Measurements from ENCODE around the gene C1orf53. TPM values are rescaled to one million over a fixed set of nuclear protein-coding genes. Genes with fewer than 3 reads are reported as not detected.
"Not testable (repeated sequence)": the region's sequence is repeated elsewhere in the genome, so short reads cannot be mapped to it uniquely, and the experiment has no call there.

C1orf53 gene
- polyA plus RNA-seq, 2 donors: 6.3 to 6.6 TPM

DNA sequence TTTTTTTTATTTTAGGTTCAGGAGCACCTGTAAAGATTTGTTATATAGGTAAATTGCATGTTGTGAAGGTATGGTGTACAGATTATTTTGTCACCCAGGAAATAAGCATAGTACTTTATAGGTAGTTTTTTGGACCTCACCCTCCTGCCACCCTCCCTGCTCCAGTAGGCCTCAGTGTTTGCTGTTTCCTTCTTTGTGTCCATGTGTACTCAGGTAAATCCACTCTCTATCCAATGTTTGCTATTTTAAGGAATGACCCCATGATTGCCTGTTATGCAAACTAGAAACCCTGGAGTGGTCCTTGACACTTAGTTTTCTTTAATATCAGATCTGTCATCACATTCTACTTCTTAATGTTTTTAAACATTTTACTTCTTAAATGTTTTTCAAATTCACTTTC, 48.7 kb downstream of the C1orf53 start:
- Histone ChIP-seq H3K4me1 (ENCODE audit: control insufficient read depth in 2 of 2, insufficient read depth in 2 of 2, low read length in 1 of 2) (no peaks in the 10 kb centered on the region), H3K4me3 (ENCODE audit: low read depth in 1 of 2, low read length in 2 of 2) (no peak overlapping the region), H3K27me3 (ENCODE audit: control insufficient read depth in 1 of 2, insufficient read depth in 2 of 2, low read length in 2 of 2) (no peaks in the 10 kb centered on the region), H3K27ac (ENCODE audit: low read depth in 2 of 2, low read length in 1 of 2) (no peak overlapping the region), H3K9me3 (ENCODE audit: control insufficient read depth in 2 of 2, insufficient read depth in 1 of 2, low read depth in 1 of 2, low read length in 1 of 2) (no peaks in the 10 kb centered on the region), H3K36me3 (ENCODE audit: control insufficient read depth in 2 of 2, insufficient read depth in 2 of 2, low read length in 1 of 2) (no peaks in the 10 kb centered on the region)

DNA sequence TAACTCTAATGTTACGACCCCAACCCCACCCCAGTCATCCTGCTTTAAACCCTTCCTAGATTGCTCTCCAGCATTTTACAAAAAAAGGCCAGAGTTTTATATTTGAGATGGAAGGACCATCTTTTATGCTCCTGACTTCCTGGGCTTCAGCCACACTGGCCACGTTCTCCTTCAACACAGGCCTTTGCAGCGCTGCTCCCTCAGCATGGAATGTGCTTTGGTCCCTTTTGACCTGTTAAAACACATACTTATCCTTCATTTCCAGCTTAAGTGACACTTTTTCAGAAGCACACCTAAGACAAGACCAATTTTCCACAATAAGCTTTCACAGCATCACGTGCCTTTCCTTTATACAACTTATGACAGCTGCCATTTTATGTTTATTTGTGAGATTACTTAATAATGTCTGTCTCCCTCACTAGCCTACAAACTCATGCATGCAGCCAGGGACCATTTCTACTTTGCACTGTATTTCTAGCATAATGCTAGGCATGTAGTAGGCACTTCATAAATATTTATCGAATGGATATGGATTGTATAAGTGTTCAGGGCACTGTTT, 49.3 kb downstream of the C1orf53 start:
- Histone ChIP-seq H3K9me3 (ENCODE audit: control insufficient read depth in 2 of 2, insufficient read depth in 1 of 2, low read depth in 1 of 2, low read length in 1 of 2) (no peaks in the 10 kb centered on the region), H3K27ac (ENCODE audit: low read depth in 2 of 2, low read length in 1 of 2) (no peak overlapping the region), H3K4me1 (ENCODE audit: control insufficient read depth in 2 of 2, insufficient read depth in 2 of 2, low read length in 1 of 2) (no peaks in the 10 kb centered on the region), H3K4me3 (ENCODE audit: low read depth in 1 of 2, low read length in 2 of 2) (no peak overlapping the region), H3K36me3 (ENCODE audit: control insufficient read depth in 2 of 2, insufficient read depth in 2 of 2, low read length in 1 of 2) (no peaks in the 10 kb centered on the region), H3K27me3 (ENCODE audit: control insufficient read depth in 1 of 2, insufficient read depth in 2 of 2, low read length in 2 of 2) (no peaks in the 10 kb centered on the region)
- WGBS, 2 donors: 77 to 85% methylated on average over 5 of the region's 5 CpGs

DNA sequence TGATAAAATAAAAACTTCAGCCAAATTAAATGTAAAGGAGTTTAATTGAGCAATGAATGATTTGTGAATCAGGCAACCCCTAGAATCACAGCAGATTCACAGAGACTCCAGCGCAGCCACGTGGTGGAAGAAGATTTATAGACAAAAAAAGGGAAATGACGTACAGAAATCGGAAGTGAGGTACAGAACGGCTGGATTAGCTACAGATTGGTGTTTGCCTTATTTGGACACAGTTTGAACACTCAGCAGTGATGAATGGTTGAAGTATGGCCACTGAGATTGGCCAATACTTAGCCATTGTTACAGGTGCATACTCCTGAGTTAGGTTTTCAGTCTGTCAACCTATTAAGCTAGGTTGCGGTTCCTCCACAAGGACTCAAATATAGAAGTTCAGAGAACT, 51.0 kb downstream of the C1orf53 start:
- H3K36me3 ChIP-seq (ENCODE audit: control insufficient read depth in 2 of 2, insufficient read depth in 2 of 2, low read length in 1 of 2); H3K9me3 ChIP-seq (ENCODE audit: control insufficient read depth in 2 of 2, insufficient read depth in 1 of 2, low read depth in 1 of 2, low read length in 1 of 2); H3K4me1 ChIP-seq (ENCODE audit: control insufficient read depth in 2 of 2, insufficient read depth in 2 of 2, low read length in 1 of 2); H3K27me3 ChIP-seq (ENCODE audit: control insufficient read depth in 1 of 2, insufficient read depth in 2 of 2, low read length in 2 of 2); H3K27ac ChIP-seq (ENCODE audit: low read depth in 2 of 2, low read length in 1 of 2); H3K4me3 ChIP-seq (ENCODE audit: low read depth in 1 of 2, low read length in 2 of 2): not testable (repeated sequence)
- 85 to 87% methylated on average over 6 of the region's 6 CpGs for WGBS, 2 donors

DNA sequence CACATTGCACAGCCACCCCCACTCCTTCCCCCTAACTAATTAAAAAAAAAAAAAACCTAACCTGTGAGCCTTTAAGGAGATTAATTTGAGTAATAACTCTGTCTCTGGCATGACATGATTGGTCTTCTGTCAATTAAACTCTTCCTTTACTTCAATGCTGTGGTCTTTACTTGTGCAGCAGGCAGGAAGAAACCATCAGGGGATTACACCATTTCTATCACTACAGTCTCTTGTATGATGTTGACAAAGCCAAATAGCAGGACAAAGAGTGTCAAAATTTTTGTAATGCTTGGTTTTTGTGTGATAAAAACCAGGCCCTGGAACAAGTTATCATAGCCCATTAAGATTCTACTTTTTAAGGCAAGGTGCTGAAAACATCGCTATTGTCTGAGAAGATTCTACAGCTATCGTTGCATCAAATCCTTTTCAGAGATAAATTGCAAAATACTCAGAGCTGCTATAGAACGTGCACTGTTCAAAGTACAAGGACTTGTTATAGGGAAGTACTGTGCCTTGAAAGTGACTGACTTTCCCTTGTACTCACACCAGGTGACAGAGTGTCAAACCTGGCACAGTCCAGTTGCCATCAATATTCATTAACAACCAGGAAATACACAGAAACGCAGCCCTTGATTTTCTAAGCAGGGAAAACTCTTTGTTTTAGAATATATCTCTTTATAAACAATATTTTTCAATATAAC, 52.4 kb downstream of the C1orf53 start:
- H3K4me1 ChIP-seq (ENCODE audit: control insufficient read depth in 2 of 2, insufficient read depth in 2 of 2, low read length in 1 of 2): no peaks in the 10 kb centered on the region
- no peaks in the 10 kb centered on the region for H3K27me3 ChIP-seq (ENCODE audit: control insufficient read depth in 1 of 2, insufficient read depth in 2 of 2, low read length in 2 of 2)
- 45 to 66% methylated on average over 4 of the region's 4 CpGs for WGBS, 2 donors
- H3K9me3 ChIP-seq (ENCODE audit: control insufficient read depth in 2 of 2, insufficient read depth in 1 of 2, low read depth in 1 of 2, low read length in 1 of 2): no peaks in the 10 kb centered on the region
- no peak overlapping the region for H3K4me3 ChIP-seq (ENCODE audit: low read depth in 1 of 2, low read length in 2 of 2)
- H3K27ac ChIP-seq (ENCODE audit: low read depth in 2 of 2, low read length in 1 of 2): no peak overlapping the region
- no peaks in the 10 kb centered on the region for H3K36me3 ChIP-seq (ENCODE audit: control insufficient read depth in 2 of 2, insufficient read depth in 2 of 2, low read length in 1 of 2)

DNA sequence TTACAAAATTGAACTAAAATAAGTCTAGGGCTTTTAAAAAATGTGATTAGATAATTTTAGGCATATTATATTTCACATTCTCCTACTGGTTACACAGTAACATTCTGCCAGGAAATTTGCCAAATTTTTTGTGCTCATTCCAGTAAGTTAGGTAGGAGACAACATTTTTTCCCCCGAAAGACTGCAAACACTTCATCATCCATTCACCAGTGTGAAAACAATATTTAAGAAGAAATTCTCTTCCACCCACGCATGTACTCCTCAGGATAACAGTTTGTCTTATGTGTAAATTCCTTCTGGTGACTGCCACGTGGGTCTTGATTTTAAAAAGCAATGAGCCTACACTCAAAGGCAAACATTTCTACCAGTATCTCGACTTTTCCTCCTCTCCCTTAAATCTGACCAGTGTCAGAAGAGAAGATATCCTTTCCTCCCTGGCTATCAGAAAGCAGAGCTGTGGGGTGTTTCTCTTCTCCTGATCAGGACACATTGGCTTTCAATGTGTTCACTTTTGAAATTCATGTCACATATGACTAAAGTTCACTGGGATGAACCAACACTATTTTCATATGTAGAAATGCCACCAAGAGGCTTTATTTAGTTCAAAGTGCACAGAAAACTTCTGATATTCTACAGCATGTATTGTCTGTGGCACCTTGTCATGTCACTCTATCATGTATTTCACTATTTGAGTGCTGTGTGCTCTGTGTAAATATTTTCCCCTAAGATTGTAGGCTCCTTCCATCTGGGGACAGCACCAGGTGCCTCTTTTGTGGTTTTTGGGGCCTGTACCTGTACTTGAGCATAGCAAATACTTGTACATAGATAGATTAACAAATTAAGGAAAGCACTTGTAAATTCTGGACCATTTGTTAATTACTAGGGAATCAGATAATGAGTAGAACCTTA, 53.3 kb downstream of the C1orf53 start:
- H3K36me3 ChIP-seq (ENCODE audit: control insufficient read depth in 2 of 2, insufficient read depth in 2 of 2, low read length in 1 of 2): no peaks in the 10 kb centered on the region
- 40 to 41% methylated on average over 4 of the region's 4 CpGs for WGBS, 2 donors
- H3K27ac ChIP-seq (ENCODE audit: low read depth in 2 of 2, low read length in 1 of 2): no peak overlapping the region
- H3K4me3 ChIP-seq (ENCODE audit: low read depth in 1 of 2, low read length in 2 of 2): no peak overlapping the region
- H3K9me3 ChIP-seq (ENCODE audit: control insufficient read depth in 2 of 2, insufficient read depth in 1 of 2, low read depth in 1 of 2, low read length in 1 of 2): no peaks in the 10 kb centered on the region
- no peaks in the 10 kb centered on the region for H3K27me3 ChIP-seq (ENCODE audit: control insufficient read depth in 1 of 2, insufficient read depth in 2 of 2, low read length in 2 of 2)
- H3K4me1 ChIP-seq (ENCODE audit: control insufficient read depth in 2 of 2, insufficient read depth in 2 of 2, low read length in 1 of 2): no peaks in the 10 kb centered on the region

Other genes starting within 250 kb of the C1orf53 start
- 1 to 10 TPM; 3.4 to 4.8 TPM for gene DENND1B, start 127.2 kb upstream of the C1orf53 start, polyA plus RNA-seq
- not detected for gene LHX9, start 14.7 kb downstream of the C1orf53 start, polyA plus RNA-seq